DND-41 (cell line): Measurements from ENCODE around the gene NXPH1.

Experiments used
- ATAC-seq: fragments of 200-7000 bp; cut with Tn5 transposase; 3 replicates; pipeline ENCODE4 v1.9.1; 2021; ENCODE audit warnings: low read depth; ENCODE audit not compliant: insufficient read depth
- DNase-seq: peaks from one replicate; pipeline ENCODE4 v3.0.0-alpha.2; 2020
- H2AFZ ChIP-seq: 2 replicates; pipeline ENCODE4 v1.6.0; 2012; ENCODE audit warnings: low read depth, low read length
- H3K27ac ChIP-seq: 2 replicates; pipeline ENCODE4 v1.5.1; 2012; ENCODE audit warnings: low read length, inconsistent platforms
- H3K27me3 ChIP-seq: fragments of 200-600 bp; sonication (generic); 2 replicates; pipeline ENCODE4 v1.6.0; 2012; ENCODE audit warnings: low read length, mild to moderate bottlenecking, inconsistent platforms; ENCODE audit not compliant: insufficient read depth, poor library complexity
- H3K36me3 ChIP-seq: 2 replicates; pipeline ENCODE4 v1.5.1; 2012; ENCODE audit warnings: low read length, inconsistent platforms; ENCODE audit not compliant: insufficient read depth
- H3K4me1 ChIP-seq: 2 replicates; pipeline ENCODE4 v1.5.1; 2012; ENCODE audit warnings: mild to moderate bottlenecking, low read length; ENCODE audit not compliant: insufficient read depth
- H3K4me2 ChIP-seq: 2 replicates; pipeline ENCODE4 v1.6.0; 2012; ENCODE audit warnings: mild to moderate bottlenecking, moderate library complexity, low read length, inconsistent platforms; ENCODE audit not compliant: insufficient read depth
- H3K4me3 ChIP-seq, 2 experiments: fragments of 200-600 bp in 1 of 2; shearing (Covaris generic) in 1 of 2; 2 replicates each; pipeline ENCODE4 v1.5.1; 2012 to 2016; ENCODE audit warnings: inconsistent platforms in 2 of 2, low read length in 2 of 2, mild to moderate bottlenecking in 2 of 2, low read depth in 1 of 2, moderate library complexity in 1 of 2
- H3K79me2 ChIP-seq: 2 replicates; pipeline ENCODE4 v1.6.0; 2012; ENCODE audit warnings: low read length, inconsistent platforms; ENCODE audit not compliant: insufficient read depth
- H3K9ac ChIP-seq: 2 replicates; pipeline ENCODE4 v1.6.0; 2012; ENCODE audit warnings: low read depth, mild to moderate bottlenecking, inconsistent platforms, low read length, moderate library complexity
- H3K9me3 ChIP-seq: 2 replicates; pipeline ENCODE4 v1.5.1; 2012; ENCODE audit warnings: low read length, moderate library complexity, mild to moderate bottlenecking, inconsistent platforms; ENCODE audit not compliant: insufficient read depth, severe bottlenecking
- H4K20me1 ChIP-seq: 2 replicates; pipeline ENCODE4 v1.6.0; 2012; ENCODE audit warnings: low read length; ENCODE audit not compliant: insufficient read depth
- CTCF ChIP-seq: IDR thresholded peaks from 2 replicates; pipeline ENCODE4 v1.5.1; 2012; ENCODE audit warnings: borderline replicate concordance, low read length, moderate library complexity, mild to moderate bottlenecking; ENCODE audit not compliant: poor library complexity, severe bottlenecking; ENCODE audit errors: extremely low read depth
- EZH2 ChIP-seq: IDR thresholded peaks from 3 replicates; pipeline ENCODE4 v1.6.1; 2012; ENCODE audit warnings: borderline replicate concordance, low read depth, mild to moderate bottlenecking, moderate library complexity, low read length, inconsistent platforms; ENCODE audit not compliant: severe bottlenecking

The NXPH1 gene

GRCh38 chr7:8773518-8773917, 340.1 kb downstream of the NXPH1 start:
- no peaks in the 10 kb centered on the region for H3K27me3 ChIP-seq
- DNase-seq = no peak
- no peak overlapping the region for H3K4me3 ChIP-seq
- no peak overlapping the region for H3K4me2 ChIP-seq
- no peak overlapping the region for H2AFZ ChIP-seq
- H3K79me2 ChIP-seq = no peaks in the 10 kb centered on the region
- H3K36me3 ChIP-seq = no peaks in the 10 kb centered on the region
- no peaks in the 10 kb centered on the region for H3K4me1 ChIP-seq
- no peaks in the 10 kb centered on the region for H3K9me3 ChIP-seq
- TF ChIP-seq EZH2 (no peak), CTCF (no peak)
- no peak overlapping the region for H3K9ac ChIP-seq
- H4K20me1 ChIP-seq = no peaks in the 10 kb centered on the region
- ATAC-seq = no peak
- H3K27ac ChIP-seq = no peak overlapping the region

GRCh38 chr7:8778459-8778858, 345.1 kb downstream of the NXPH1 start:
- H3K9me3 ChIP-seq = no peaks in the 10 kb centered on the region
- TF ChIP-seq CTCF = no peak
- TF ChIP-seq EZH2 = no peak
- no peak overlapping the region for H3K27ac ChIP-seq
- H3K36me3 ChIP-seq = no peaks in the 10 kb centered on the region
- no peak overlapping the region for H2AFZ ChIP-seq
- DNase-seq (no peak), ATAC-seq (no peak)
- H3K4me1 ChIP-seq = no peaks in the 10 kb centered on the region
- H4K20me1 ChIP-seq = no peaks in the 10 kb centered on the region
- H3K79me2 ChIP-seq = no peaks in the 10 kb centered on the region
- H3K4me3 ChIP-seq = no peak overlapping the region
- H3K9ac ChIP-seq = no peak overlapping the region
- no peaks in the 10 kb centered on the region for H3K27me3 ChIP-seq
- H3K4me2 ChIP-seq = no peak overlapping the region

- ATAC-seq = no peak
- Histone ChIP-seq H3K27ac (no peak overlapping the region), H3K4me1 (no peaks in the 10 kb centered on the region), H3K9ac (no peak overlapping the region), H2AFZ (no peak overlapping the region), H3K4me2 (no peak overlapping the region), H3K4me3 (no peak overlapping the region), H3K27me3 (no peaks in the 10 kb centered on the region), H3K9me3 (no peaks in the 10 kb centered on the region), H3K79me2 (no peaks in the 10 kb centered on the region), H4K20me1 (no peaks in the 10 kb centered on the region), H3K36me3 (no peaks in the 10 kb centered on the region)
- no peak for DNase-seq
- TF ChIP-seq CTCF = no peak
- no peak for TF ChIP-seq EZH2
These were observed 347.8 kb downstream of the NXPH1 start for GRCh38 chr7:8781166-8781565.

GRCh38 chr7:8783229-8783628, 349.8 kb downstream of the NXPH1 start:
- H4K20me1 ChIP-seq = no peaks in the 10 kb centered on the region
- no peak for TF ChIP-seq EZH2
- TF ChIP-seq CTCF = no peak
- H3K36me3 ChIP-seq = no peaks in the 10 kb centered on the region
- no peak for ATAC-seq
- H3K4me1 ChIP-seq = no peaks in the 10 kb centered on the region
- no peak overlapping the region for H3K4me2 ChIP-seq
- no peak for DNase-seq
- no peaks in the 10 kb centered on the region for H3K79me2 ChIP-seq
- H3K27me3 ChIP-seq = no peaks in the 10 kb centered on the region
- no peak overlapping the region for H3K9ac ChIP-seq
- no peak overlapping the region for H3K4me3 ChIP-seq
- no peaks in the 10 kb centered on the region for H3K9me3 ChIP-seq
- no peak overlapping the region for H3K27ac ChIP-seq
- H2AFZ ChIP-seq = no peak overlapping the region
